ENCODE measurements around the gene HSPBP1. TPM values are rescaled to one million over a fixed set of nuclear protein-coding genes. Genes with fewer than 3 reads are reported as not detected.
A peak's percentile ranks its signal among the peaks of the same experiment; 100 is the strongest.

HSPBP1 gene
- total RNA-seq, 1 donor from 2014 or later, result 19.0 TPM

DNA sequence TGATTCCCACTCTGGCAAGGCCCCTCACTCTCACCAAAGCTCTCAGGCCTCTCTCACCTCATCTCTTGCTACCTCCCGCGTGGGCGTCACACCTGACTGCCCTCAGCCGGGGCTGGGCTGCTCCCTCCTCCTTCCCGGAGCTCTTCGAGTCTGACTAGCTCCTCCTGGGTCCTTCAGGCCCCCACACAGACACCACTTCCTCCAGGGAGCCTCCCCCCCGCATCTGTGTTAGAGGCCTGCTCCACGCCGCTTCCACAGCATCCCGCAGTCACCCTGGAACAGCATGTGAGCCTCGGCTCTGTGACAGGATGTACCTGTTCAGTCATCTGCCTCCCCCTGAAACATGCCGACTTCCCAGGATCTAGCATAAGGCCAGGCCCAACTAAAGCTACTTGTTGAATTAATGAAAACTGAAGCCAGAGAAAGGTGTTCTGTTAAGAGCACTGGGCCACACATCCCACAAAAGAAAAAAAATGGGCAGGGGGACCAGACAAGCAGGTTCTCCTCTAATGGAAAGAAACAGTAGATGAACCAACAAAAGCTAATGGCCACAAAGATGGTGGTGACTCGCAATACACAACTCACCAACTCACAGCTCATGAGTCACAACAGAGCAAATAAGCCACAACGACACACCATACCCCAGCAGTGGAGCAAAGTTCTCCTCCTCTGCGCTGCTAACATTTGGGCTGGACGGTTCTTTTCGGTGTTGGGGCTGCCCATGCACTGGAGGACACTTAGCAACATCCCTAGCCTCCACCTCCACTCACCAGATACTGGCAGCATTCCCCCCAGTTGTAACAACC, 24.1 kb downstream of the HSPBP1 start:
- DNase-seq (ENCODE audit: low read depth in 2 of 2), result no peak

- no peak for DNase-seq (ENCODE audit: low read depth in 2 of 2)
These were observed 25.3 kb downstream of the HSPBP1 start for GRCh38 chr19:55254625-55254977.

DNA sequence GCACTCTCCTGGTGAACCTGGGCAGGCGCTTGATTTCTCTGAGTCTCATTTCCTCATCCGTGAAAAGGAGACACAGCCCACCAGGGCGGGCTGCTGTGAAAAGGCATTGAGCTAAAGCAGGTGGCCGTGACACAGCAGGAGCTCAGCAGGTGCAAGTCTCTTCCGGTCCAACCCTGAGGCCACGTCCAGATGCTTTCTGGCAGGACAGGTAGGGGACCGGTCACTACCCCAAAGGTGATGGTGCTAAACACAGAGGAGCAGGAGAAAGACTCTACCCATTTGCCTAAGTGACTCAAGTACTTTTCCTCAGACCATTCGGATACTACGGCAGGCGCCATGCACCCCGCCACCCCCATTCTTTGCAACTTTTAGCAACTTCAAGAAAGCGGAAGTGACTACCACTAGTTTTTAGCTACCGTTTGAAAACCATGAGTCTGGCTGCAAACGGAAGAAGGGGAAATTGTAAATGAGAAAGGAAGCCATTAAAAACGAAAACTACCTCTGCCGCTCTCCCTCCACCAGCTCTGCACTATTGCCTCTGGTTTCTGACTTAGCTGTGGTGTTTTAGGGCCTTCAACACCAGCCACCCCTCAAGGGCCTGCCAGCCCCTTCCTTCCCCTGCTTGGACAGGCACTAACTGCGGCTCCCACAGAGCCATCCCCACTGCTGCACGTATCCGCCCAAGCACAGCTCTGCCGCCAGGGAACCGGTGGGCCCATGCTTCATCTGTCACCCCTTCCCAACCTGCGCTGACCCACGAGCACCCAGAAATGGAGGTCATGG, 25.9 kb downstream of the HSPBP1 start:
- peak in 1 of 2 donors; percentile 12 for DNase-seq (ENCODE audit: low read depth in 2 of 2)

GRCh38 chr19:55252760-55253663, 26.9 kb downstream of the HSPBP1 start:
- no peak for DNase-seq (ENCODE audit: low read depth in 2 of 2)

DNA sequence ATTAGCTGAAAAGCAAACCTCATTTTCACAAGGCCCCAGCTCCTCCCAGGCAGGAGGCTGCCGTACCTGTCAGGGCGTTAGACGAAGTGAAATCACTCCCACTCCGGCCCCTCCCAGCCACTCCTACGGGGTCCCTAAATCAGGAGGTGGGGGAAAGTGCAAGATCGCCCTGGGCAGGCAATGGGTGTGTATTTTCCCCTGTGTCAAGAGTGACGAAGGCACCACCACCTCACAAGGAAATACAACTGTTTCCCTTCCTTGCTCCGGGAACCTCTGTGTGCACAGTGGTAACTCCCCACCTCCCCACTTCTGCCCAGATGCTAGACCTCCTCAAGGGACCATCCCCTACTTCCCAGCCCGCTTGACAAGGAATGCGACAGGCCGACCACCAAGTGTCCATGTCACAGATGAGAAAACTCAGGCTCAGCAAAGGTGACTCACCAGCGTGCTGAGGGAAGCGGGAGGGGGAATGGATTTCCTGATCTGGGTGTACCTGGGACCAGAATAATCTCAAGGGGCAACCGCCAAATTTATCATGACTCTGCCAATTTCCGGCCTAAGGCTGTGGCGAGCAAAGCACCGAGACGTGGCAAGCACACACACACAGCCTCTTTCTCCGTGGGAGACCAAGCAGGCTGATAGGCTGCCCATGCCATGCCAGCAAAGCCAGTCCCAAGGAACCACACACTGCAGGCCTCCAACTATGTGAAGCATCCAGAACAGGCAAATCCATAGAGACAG, 28.4 kb downstream of the HSPBP1 start:
- DNase-seq (ENCODE audit: low read depth in 2 of 2), result peak; percentile 23 to 53

DNA sequence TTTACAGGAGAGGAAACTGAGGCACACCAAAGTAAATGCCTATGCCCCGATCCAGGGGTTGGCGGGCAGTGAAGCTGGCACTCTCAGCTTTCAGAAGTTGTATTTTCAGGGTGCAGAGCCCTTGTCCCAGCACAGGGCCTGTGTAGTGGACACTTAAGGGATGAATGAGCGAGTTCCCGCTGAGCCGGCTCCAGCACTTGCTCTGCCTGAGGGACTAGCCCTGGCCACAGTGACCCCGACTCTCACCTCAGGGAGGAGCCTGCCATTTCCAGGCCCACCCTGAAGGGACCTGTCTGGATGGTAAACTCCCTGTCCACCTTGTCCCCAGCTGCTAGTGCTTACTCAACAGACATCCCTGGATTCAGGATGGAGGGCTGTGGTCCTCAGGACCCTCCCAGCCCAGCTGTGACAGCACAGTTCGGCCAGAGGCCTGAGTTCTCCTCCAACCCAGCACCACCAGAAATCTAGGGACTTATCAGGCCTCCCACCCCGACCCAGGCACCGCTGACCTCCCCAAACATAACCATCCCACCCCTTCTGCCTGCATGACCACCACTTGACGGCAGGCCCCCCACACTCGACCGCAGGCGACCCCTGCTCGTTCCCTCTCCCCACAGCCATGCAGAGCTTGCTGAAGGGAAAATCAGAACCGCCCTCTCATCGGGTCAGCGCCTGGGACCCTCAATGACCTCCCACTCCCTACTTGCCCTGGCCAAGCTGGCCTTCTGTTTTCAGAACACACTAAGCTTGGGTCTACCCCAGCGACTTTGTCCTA, 29.5 kb downstream of the HSPBP1 start:
- no peak for DNase-seq (ENCODE audit: low read depth in 2 of 2)

DNA sequence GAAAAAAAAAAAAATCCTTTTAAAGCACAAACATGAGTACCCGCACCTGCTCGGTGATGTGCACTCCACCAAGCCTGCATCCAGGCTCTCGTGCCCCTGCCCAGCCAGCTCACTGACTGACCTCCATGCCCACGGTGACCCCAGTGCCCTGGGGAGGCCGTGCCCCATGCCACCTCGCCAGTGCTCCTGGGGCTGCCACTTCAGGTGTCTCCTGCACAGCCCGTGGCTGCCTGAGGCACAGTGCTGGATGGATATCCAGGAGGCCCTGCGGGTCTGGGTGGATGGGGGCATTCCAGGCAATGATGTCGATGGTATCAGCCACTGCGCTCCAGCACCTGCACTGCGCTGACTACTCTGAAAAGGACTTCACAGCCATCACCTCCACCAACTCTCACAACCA, 30.1 kb downstream of the HSPBP1 start:
- DNase-seq (ENCODE audit: low read depth in 2 of 2), result no peak

DNA sequence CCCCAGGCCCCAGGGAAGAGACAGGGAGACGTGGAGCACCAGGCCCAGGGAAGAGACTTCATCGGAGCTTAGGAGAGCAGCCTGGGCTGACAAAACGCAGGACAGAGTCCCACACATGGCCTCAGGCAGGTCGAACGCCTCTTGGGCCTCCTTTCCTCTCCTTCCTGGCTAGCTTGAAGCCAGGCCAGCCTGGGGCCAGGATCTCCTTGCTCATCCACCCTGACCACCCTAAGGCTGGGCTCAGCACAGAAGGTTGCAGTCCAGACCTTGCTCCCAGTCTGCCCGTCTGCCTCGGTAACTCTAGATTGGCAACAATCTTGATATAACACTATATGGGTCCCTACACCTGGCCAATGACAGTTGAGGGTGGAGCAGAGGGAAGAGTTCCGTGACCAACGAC, 31.2 kb downstream of the HSPBP1 start:
- DNase-seq (ENCODE audit: low read depth in 2 of 2), result no peak

DNA sequence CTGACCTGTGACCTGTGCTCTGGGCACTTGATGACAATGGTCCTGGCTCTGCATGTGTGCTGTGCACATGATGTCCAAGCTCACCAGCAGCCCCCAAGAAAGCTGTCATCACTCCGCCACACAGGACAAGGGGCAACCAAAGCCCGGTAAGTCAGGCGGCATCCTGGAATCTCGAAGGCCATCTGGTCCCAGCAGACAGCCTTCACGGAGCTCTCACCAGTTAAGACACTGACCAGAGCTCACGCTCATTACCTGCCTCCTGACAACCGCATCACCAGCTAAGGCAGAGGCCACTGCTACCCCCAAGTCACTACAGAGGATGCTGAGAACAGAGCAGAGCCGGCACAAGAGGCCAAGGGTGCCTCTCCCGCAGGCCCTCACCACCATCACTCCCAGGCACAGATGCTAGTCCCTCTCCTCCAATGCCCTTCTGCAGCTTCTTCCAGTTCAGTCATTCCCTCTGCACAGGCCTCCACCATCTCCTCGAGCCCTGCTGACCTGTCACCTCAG, 31.7 kb downstream of the HSPBP1 start:
- no peak for DNase-seq (ENCODE audit: low read depth in 2 of 2)

- DNase-seq (ENCODE audit: low read depth in 2 of 2), result peak; percentile 35 to 66
These were observed 32.2 kb downstream of the HSPBP1 start for GRCh38 chr19:55247621-55248099.

DNA sequence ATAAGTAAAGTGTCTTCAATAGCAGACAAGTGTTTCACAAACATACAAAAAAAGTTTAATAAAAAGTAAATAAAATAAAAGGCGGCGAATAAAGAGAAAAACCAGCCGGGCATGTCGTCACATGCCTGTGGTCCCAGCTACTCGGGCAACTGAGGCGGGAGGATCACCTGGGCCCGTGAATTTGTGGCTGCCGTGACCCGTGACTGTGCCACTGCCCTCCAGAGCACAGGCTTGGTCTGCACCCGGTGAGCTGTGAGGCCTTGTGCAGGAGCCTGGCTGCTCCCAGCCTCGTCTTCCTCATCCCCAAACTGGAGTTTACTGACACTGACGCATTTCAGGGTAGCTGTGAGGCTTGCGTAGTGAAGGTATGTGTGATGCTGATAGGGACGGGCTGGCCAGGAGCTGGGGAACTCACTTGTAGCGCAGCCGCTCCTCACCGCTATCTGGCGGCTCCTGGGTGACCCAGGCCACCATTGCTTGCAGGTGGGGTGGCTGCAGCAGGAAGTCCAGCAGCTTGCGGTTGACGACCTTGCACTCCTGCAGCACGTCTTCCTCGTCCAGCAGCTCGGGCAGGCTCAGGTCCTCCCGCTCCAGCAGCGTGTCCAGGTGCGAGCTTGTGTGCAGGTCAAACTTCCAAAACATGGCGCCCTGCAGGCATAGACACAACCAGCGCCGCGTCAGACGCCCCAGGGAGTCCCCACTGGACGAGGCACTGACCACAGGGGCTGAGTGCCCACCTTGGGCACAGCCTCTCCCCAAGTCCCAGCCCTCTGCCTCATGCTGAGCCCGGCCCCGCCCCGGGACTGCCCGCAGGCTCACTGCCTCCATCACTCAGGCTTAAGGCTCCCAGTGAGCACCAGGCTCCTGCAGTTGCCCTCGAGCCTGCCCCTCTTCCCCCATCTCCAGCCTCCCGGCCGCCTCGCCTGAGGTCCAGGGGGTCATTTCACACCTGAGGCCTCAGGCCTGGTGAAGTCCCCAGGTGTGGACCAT, 33.2 kb downstream of the HSPBP1 start:
- no peak for DNase-seq (ENCODE audit: low read depth in 2 of 2)

DNA sequence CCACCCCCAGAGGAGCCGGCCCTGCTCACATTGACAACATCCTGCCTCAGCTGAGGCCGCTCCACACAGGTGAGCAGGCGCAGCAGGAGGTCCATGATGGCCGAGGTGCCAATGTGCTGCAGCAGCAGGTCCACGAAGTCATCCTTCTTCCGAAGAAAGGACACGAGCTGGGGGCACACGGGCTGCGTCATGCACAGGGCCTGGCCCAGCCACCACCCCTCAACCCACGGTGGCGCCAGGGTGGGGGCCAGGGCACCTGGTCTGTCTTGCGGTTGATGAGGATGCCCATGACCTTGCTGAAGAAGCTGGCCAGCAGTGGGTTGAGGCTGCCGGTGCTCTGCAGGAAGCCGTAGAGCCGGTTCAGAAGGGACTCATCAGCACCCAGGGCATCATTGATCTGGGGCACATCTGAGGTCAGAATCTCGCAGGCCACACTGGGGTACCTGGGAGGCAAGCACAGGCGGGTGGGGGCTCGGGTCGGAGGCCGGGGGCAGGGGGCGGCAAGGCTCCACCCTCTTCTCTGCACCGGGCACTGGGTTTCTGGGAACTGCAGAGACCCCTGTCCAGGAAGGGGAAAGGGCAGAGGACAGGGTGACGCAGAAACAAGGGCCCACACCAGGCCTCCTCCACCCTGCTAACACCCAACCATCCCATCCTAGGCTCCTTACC, 34.5 kb downstream of the HSPBP1 start:
- DNase-seq (ENCODE audit: low read depth in 2 of 2), result no peak

- no peak for DNase-seq (ENCODE audit: low read depth in 2 of 2)
These were observed 35.8 kb downstream of the HSPBP1 start for GRCh38 chr19:55244004-55244680.

- DNase-seq (ENCODE audit: low read depth in 2 of 2), result no peak
These were observed 37.4 kb downstream of the HSPBP1 start for GRCh38 chr19:55242517-55242916.

GRCh38 chr19:55241935-55242464, 37.9 kb downstream of the HSPBP1 start:
- no peak for DNase-seq (ENCODE audit: low read depth in 2 of 2)

DNA sequence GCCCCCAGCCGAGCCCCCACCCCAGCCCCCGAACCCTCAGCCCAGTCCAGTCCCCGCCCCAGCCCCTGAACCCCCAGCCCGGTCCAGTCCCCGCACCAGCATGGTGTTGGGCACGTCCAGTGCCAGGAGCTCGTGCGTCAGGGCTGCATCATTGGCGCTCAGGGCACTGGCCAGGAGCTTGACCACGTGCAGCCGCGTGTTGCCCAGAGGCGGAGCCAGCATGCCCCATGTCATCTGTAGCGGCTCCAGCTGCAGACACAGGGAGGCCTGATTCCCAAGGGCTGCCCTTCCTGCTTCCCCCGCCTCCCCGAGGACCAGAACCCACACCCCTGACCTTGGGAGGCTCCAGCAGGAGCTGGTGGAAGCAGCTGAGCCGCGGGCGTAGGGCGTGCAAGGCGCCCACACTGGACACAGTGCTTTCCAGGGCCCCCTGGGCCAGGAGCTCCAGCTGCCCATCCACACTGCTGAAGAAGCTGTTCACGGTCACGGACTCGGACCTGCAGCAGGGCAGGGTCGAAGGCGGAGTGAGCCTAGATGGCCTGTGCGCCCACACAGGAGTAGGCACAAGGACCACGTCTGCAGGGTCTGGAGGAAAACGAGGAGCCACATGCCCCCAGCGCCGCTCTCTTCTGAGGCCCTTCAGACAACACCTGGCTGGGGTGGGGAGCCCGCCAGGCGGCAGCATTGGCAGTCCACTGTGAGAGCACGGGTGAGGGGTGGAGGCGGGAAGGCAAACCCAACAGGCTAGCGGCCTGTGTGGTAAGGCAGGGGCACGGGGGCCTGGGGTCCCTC, 38.6 kb downstream of the HSPBP1 start:
- DNase-seq (ENCODE audit: low read depth in 2 of 2), result no peak

DNA sequence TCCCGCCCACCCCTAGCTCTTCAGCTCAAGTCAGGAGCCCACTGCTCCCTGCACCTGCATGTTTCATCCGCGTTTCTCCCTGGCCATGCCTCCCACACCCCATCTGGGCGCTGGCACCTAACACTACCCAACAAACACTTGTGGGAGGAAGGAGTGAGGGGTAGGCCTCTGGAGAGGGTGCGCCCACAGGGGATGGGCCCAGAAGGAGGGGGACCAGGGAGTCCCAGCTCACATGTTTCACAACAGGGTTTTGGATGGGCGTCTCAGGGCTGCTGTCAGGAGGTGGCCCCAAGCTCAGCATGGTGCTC, 39.2 kb downstream of the HSPBP1 start:
- no peak for DNase-seq (ENCODE audit: low read depth in 2 of 2)
